Spleen (tissue), 11 donors: ENCODE results near the gene TMC1. TPM values are rescaled to one million over a fixed set of nuclear protein-coding genes. Genes with fewer than 3 reads are reported as not detected.

ENCODE experiments used
- DNase-seq: peaks from one replicate; pipeline ENCODE4 v3.0.0-alpha.2; 2020
- H3K27ac ChIP-seq, 8 donors: fragments of 200-600 bp; sonication (generic) in 7 of 8; 1 replicate in 4 of 8; 2 replicates in 4 of 8; pipeline versions ENCODE4 v1.5.0 to v1.8.0; 2016 to 2021; ENCODE audit warnings: inconsistent platforms in 4 of 8, mild to moderate bottlenecking in 4 of 8, moderate library complexity in 1 of 8
- H3K27me3 ChIP-seq, 7 donors: fragments of 200-600 bp; sonication (generic) in 6 of 7; replicated peaks in 1 of 7; 1 replicate in 4 of 7; 2 replicates in 3 of 7; pipeline versions ENCODE4 v1.5.0 to v1.8.0; 2016 to 2021; ENCODE audit warnings: inconsistent platforms in 3 of 7, mild to moderate bottlenecking in 1 of 7
- H3K36me3 ChIP-seq, 6 donors: fragments of 200-600 bp; sonication (generic) in 5 of 6; 1 replicate in 4 of 6; 2 replicates in 2 of 6; pipeline versions ENCODE4 v1.5.0 to v1.8.0; 2016 to 2021; ENCODE audit warnings: inconsistent platforms in 2 of 6
- H3K4me1 ChIP-seq, 6 donors: fragments of 200-600 bp; sonication (generic) in 5 of 6; 1 replicate in 3 of 6; 2 replicates in 3 of 6; pipeline versions ENCODE4 v1.5.0 to v1.8.0; 2016 to 2021; ENCODE audit warnings: inconsistent platforms in 3 of 6
- H3K4me3 ChIP-seq, 8 donors: fragments of 200-600 bp; sonication (generic) in 7 of 8; 1 replicate in 4 of 8; 2 replicates in 4 of 8; pipeline versions ENCODE4 v1.5.0 to v1.8.0; 2016 to 2021; ENCODE audit warnings: inconsistent platforms in 4 of 8, mild to moderate bottlenecking in 4 of 8, moderate library complexity in 2 of 8
- H3K9me3 ChIP-seq, 8 donors: fragments of 200-600 bp; sonication (generic) in 7 of 8; 1 replicate in 4 of 8; 2 replicates in 4 of 8; pipeline versions ENCODE4 v1.5.0 to v1.8.0; 2016 to 2021; ENCODE audit warnings: inconsistent platforms in 4 of 8
- CTCF ChIP-seq, 11 experiments: fragments of 200-600 bp in 7 of 11; fragments of 450-650 bp in 4 of 11; sonication (generic) in 4 of 11; IDR thresholded peaks in 8 of 11; conservative IDR thresholded peaks in 3 of 11; 1 replicate in 7 of 11; 2 replicates in 4 of 11; pipeline versions ENCODE4 v1.4.0 to v1.8.0; 2016 to 2021; ENCODE audit warnings: antibody characterized with exemption in 11 of 11, inconsistent platforms in 4 of 11, mild to moderate bottlenecking in 1 of 11
- POLR2A ChIP-seq, 3 donors: fragments of 450-650 bp; IDR thresholded peaks; one replicate each; pipeline ENCODE4 v1.5.1; 2017; ENCODE audit warnings: antibody characterized with exemption in 3 of 3, mild to moderate bottlenecking in 1 of 3
- POLR2AphosphoS5 ChIP-seq, 3 donors: sonication (generic); formaldehyde crosslinking; IDR thresholded peaks; one replicate each; pipeline ENCODE4 v1.5.1; 2017; ENCODE audit warnings: antibody characterized with exemption in 3 of 3
- WGBS, 5 donors: extraction: QIAGEN DNeasy Blood & Tissue Kit in 3 of 5; methylation state at CpG; one replicate each; pipeline versions ENCODE4 v1.1.5 to v1.1.7; 2013 to 2018; 5-methylcytosine and 5-hydroxymethylcytosine counted together
- intact Hi-C: fragments of 100-400 bp; cut with DNase I; formaldehyde crosslinking; loops from one replicate; pipeline ENCODE4 v1.15.0; 2023; ENCODE audit warnings: low total_unique reads
- polyA plus RNA-seq, 3 donors: library from polyadenylated mRNA; stranded (reverse); fragments of 200-250 nt; gene quantifications; one replicate each; pipeline ENCODE4 v1.2.1, GENCODE V29; 2013
- total RNA-seq, 7 donors: library from RNA; depleted of rRNA in 3 of 7; stranded (reverse); fragments of >200 nt in 3 of 7; fragmentation: NEBNext Ultra II Directional in 4 of 7; extraction: Animal tissue kit (Norgen Biotek cat#: 25700) in 4 of 7; gene quantifications; one replicate each; pipeline versions ENCODE4 v1.1.0 to v1.2.1, GENCODE V29; 2016 to 2021
- donor health status: healthy with polysubstance abuse.
- donor health status: DM: no; HTN: no; CAD: no; lungs with moderate emphysema.
- donor health status: DM: no; HTN: no; CAD: no.
- donor health status: Bipolar disorder and iron deficiency.
- donor health status: healthy.
- donor health status: DM: no; HTN: no; CAD: no.
- donor health status: DM: yes; HTN: yes; CAD: no.

The TMC1 gene
- total and polyA plus RNA-seq, 10 donors: 0.04 to 0.16 TPM; not detected in 8

GRCh38 chr9:72681283-72681630 is 159.8 kb downstream of the TMC1 start:
- no peaks in the 10 kb centered on the region for H3K9me3 ChIP-seq
- no peak overlapping the region for H3K27ac ChIP-seq
- H3K4me1 ChIP-seq: no peaks in the 10 kb centered on the region
- no peak overlapping the region for H3K4me3 ChIP-seq
- no peaks in the 10 kb centered on the region for H3K36me3 ChIP-seq
- TF ChIP-seq POLR2AphosphoS5 (IDR thresholded peaks at IDR 0.05) (no peak), CTCF (IDR thresholded peaks at IDR 0.05 in 8 of 11, conservative IDR thresholded peaks at IDR 0.05 in 3 of 11) (no peak), POLR2A (IDR thresholded peaks at IDR 0.05) (no peak)
- DNase-seq: no peak
- 50 to 62% (median 56%) methylated on average over 1 of the region's 1 CpG for WGBS, 5 donors
- intact Hi-C loops: no loop called here
- H3K27me3 ChIP-seq: no peaks in the 10 kb centered on the region

- no peak for TF ChIP-seq CTCF (IDR thresholded peaks at IDR 0.05 in 8 of 11, conservative IDR thresholded peaks at IDR 0.05 in 3 of 11)
- TF ChIP-seq POLR2A (IDR thresholded peaks at IDR 0.05): no peak
- TF ChIP-seq POLR2AphosphoS5 (IDR thresholded peaks at IDR 0.05): no peak
- intact Hi-C loops: no loop called here
- H3K27ac ChIP-seq: no peak overlapping the region
- peaks cover 0 to 3% (median 0%) of the 10 kb centered on the region in 7 donors for H3K27me3 ChIP-seq
- H3K4me1 ChIP-seq: no peaks in the 10 kb centered on the region
- WGBS, 5 donors: 85 to 89% (median 87%) methylated on average over 2 of the region's 2 CpGs
- no peak overlapping the region for H3K4me3 ChIP-seq
- no peaks in the 10 kb centered on the region for H3K36me3 ChIP-seq
- no peak for DNase-seq
- H3K9me3 ChIP-seq: no peaks in the 10 kb centered on the region
Observed at GRCh38 chr9:72684615-72685014, 163.2 kb downstream of the TMC1 start.

- DNase-seq: no peak
- Histone ChIP-seq H3K36me3 (no peaks in the 10 kb centered on the region), H3K27ac (no peak overlapping the region), H3K9me3 (no peaks in the 10 kb centered on the region), H3K4me1 (no peaks in the 10 kb centered on the region), H3K27me3 (peaks cover 0 to 3% (median 0%) of the 10 kb centered on the region in 7 donors), H3K4me3 (no peak overlapping the region)
- TF ChIP-seq POLR2AphosphoS5 (IDR thresholded peaks at IDR 0.05) (no peak), CTCF (IDR thresholded peaks at IDR 0.05 in 8 of 11, conservative IDR thresholded peaks at IDR 0.05 in 3 of 11) (no peak), POLR2A (IDR thresholded peaks at IDR 0.05) (no peak)
- 61 to 79% (median 65%) methylated on average over 2 of the region's 2 CpGs for WGBS, 5 donors
- intact Hi-C loops: no loop called here
Observed at GRCh38 chr9:72685911-72686310, 164.5 kb downstream of the TMC1 start.

- Histone ChIP-seq H3K27ac (no peak overlapping the region), H3K4me1 (no peaks in the 10 kb centered on the region), H3K27me3 (peaks cover 0 to 3% (median 0%) of the 10 kb centered on the region in 7 donors), H3K9me3 (no peaks in the 10 kb centered on the region), H3K4me3 (no peak overlapping the region), H3K36me3 (no peaks in the 10 kb centered on the region)
- TF ChIP-seq POLR2A (IDR thresholded peaks at IDR 0.05): no peak
- no peak for TF ChIP-seq POLR2AphosphoS5 (IDR thresholded peaks at IDR 0.05)
- TF ChIP-seq CTCF (IDR thresholded peaks at IDR 0.05 in 8 of 11, conservative IDR thresholded peaks at IDR 0.05 in 3 of 11): no peak
- intact Hi-C loops: no loop called here
- DNase-seq: no peak
Observed at GRCh38 chr9:72687331-72687730, 165.9 kb downstream of the TMC1 start.
